ENCODE results near the gene TFIP11.
"Not testable (repeated sequence)": the region's sequence is repeated elsewhere in the genome, so short reads cannot be mapped to it uniquely, and the experiment has no call there.

TFIP11 gene

GRCh38 chr22:26540119-26540518, 27.8 kb upstream of the TFIP11 start:
- no peaks in the 10 kb centered on the region for H3K27me3 ChIP-seq (ENCODE audit: control insufficient read depth, insufficient read depth, low read length)
- no peaks in the 10 kb centered on the region for H3K9me3 ChIP-seq (replicated peaks; ENCODE audit: low read length)
- H3K36me3 ChIP-seq (ENCODE audit: insufficient read depth, low read length) = peaks cover 9% of the 10 kb centered on the region
- H3K9ac ChIP-seq (ENCODE audit: low read depth, low read length) = no peak overlapping the region
- no peaks in the 10 kb centered on the region for H3K4me1 ChIP-seq (ENCODE audit: control insufficient read depth, insufficient read depth, low read length)
- H3K4me2 ChIP-seq (ENCODE audit: low read length) = no peak overlapping the region
- H3K4me3 ChIP-seq (ENCODE audit: low read length) = no peak overlapping the region

GRCh38 chr22:26536762-26537134, 24.5 kb upstream of the TFIP11 start:
- Histone ChIP-seq H3K9me3 (replicated peaks; ENCODE audit: low read length) (no peaks in the 10 kb centered on the region), H3K36me3 (ENCODE audit: insufficient read depth, low read length) (peaks cover 9% of the 10 kb centered on the region), H3K4me2 (ENCODE audit: low read length) (no peak overlapping the region), H3K9ac (ENCODE audit: low read depth, low read length) (no peak overlapping the region), H3K4me1 (ENCODE audit: control insufficient read depth, insufficient read depth, low read length) (no peaks in the 10 kb centered on the region), H3K27me3 (ENCODE audit: control insufficient read depth, insufficient read depth, low read length) (no peaks in the 10 kb centered on the region), H3K4me3 (ENCODE audit: low read length) (no peak overlapping the region)

- Histone ChIP-seq H3K27me3 (ENCODE audit: control insufficient read depth, insufficient read depth, low read length) (no peaks in the 10 kb centered on the region), H3K4me3 (ENCODE audit: low read length) (no peak overlapping the region), H3K9me3 (replicated peaks; ENCODE audit: low read length) (no peaks in the 10 kb centered on the region), H3K9ac (ENCODE audit: low read depth, low read length) (no peak overlapping the region), H3K36me3 (ENCODE audit: insufficient read depth, low read length) (peaks cover 12% of the 10 kb centered on the region), H3K4me2 (ENCODE audit: low read length) (no peak overlapping the region), H3K4me1 (ENCODE audit: control insufficient read depth, insufficient read depth, low read length) (no peaks in the 10 kb centered on the region)
These were observed 23.9 kb upstream of the TFIP11 start for GRCh38 chr22:26536056-26536761.

- no peak overlapping the region for H3K4me2 ChIP-seq (ENCODE audit: low read length)
- no peaks in the 10 kb centered on the region for H3K27me3 ChIP-seq (ENCODE audit: control insufficient read depth, insufficient read depth, low read length)
- H3K4me1 ChIP-seq (ENCODE audit: control insufficient read depth, insufficient read depth, low read length) = no peaks in the 10 kb centered on the region
- peaks cover 13% of the 10 kb centered on the region for H3K36me3 ChIP-seq (ENCODE audit: insufficient read depth, low read length)
- no peaks in the 10 kb centered on the region for H3K9me3 ChIP-seq (replicated peaks; ENCODE audit: low read length)
- no peak overlapping the region for H3K9ac ChIP-seq (ENCODE audit: low read depth, low read length)
- H3K4me3 ChIP-seq (ENCODE audit: low read length) = no peak overlapping the region
These were observed 23.3 kb upstream of the TFIP11 start for GRCh38 chr22:26535603-26535908.

- Histone ChIP-seq H3K36me3 (ENCODE audit: insufficient read depth, low read length) (peaks cover 12% of the 10 kb centered on the region), H3K27me3 (ENCODE audit: control insufficient read depth, insufficient read depth, low read length) (no peaks in the 10 kb centered on the region), H3K9me3 (replicated peaks; ENCODE audit: low read length) (no peaks in the 10 kb centered on the region), H3K4me1 (ENCODE audit: control insufficient read depth, insufficient read depth, low read length) (no peaks in the 10 kb centered on the region), H3K4me3 (ENCODE audit: low read length) (no peak overlapping the region), H3K9ac (ENCODE audit: low read depth, low read length) (no peak overlapping the region), H3K4me2 (ENCODE audit: low read length) (no peak overlapping the region)
These were observed 22.8 kb upstream of the TFIP11 start for GRCh38 chr22:26534874-26535602.

GRCh38 chr22:26534171-26534855, 22.0 kb upstream of the TFIP11 start:
- H3K4me1 ChIP-seq (ENCODE audit: control insufficient read depth, insufficient read depth, low read length) = peaks cover 3% of the 10 kb centered on the region
- no peak overlapping the region for H3K4me2 ChIP-seq (ENCODE audit: low read length)
- no peak overlapping the region for H3K4me3 ChIP-seq (ENCODE audit: low read length)
- no peaks in the 10 kb centered on the region for H3K27me3 ChIP-seq (ENCODE audit: control insufficient read depth, insufficient read depth, low read length)
- H3K36me3 ChIP-seq (ENCODE audit: insufficient read depth, low read length) = peaks cover 16% of the 10 kb centered on the region
- no peak overlapping the region for H3K9ac ChIP-seq (ENCODE audit: low read depth, low read length)
- no peaks in the 10 kb centered on the region for H3K9me3 ChIP-seq (replicated peaks; ENCODE audit: low read length)

- H3K4me1 ChIP-seq (ENCODE audit: control insufficient read depth, insufficient read depth, low read length) = peaks cover 3% of the 10 kb centered on the region
- H3K4me3 ChIP-seq (ENCODE audit: low read length) = no peak overlapping the region
- H3K4me2 ChIP-seq (ENCODE audit: low read length) = no peak overlapping the region
- H3K9me3 ChIP-seq (replicated peaks; ENCODE audit: low read length) = no peaks in the 10 kb centered on the region
- peaks cover 17% of the 10 kb centered on the region for H3K36me3 ChIP-seq (ENCODE audit: insufficient read depth, low read length)
- H3K27me3 ChIP-seq (ENCODE audit: control insufficient read depth, insufficient read depth, low read length) = no peaks in the 10 kb centered on the region
- H3K9ac ChIP-seq (ENCODE audit: low read depth, low read length) = no peak overlapping the region
These were observed 17.1 kb upstream of the TFIP11 start for GRCh38 chr22:26529345-26529744.

- not testable (repeated sequence) for H3K9ac ChIP-seq (ENCODE audit: low read depth, low read length); H3K27me3 ChIP-seq (ENCODE audit: control insufficient read depth, insufficient read depth, low read length); H3K4me1 ChIP-seq (ENCODE audit: control insufficient read depth, insufficient read depth, low read length); H3K4me2 ChIP-seq (ENCODE audit: low read length); H3K9me3 ChIP-seq (replicated peaks; ENCODE audit: low read length); H3K4me3 ChIP-seq (ENCODE audit: low read length)
- peaks cover 17% of the 10 kb centered on the region for H3K36me3 ChIP-seq (ENCODE audit: insufficient read depth, low read length)
These were observed 16.2 kb upstream of the TFIP11 start for GRCh38 chr22:26528518-26528917.

- Histone ChIP-seq H3K4me2 (ENCODE audit: low read length) (no peak overlapping the region), H3K4me1 (ENCODE audit: control insufficient read depth, insufficient read depth, low read length) (peaks cover 3% of the 10 kb centered on the region), H3K9ac (ENCODE audit: low read depth, low read length) (no peak overlapping the region), H3K4me3 (ENCODE audit: low read length) (no peak overlapping the region), H3K27me3 (ENCODE audit: control insufficient read depth, insufficient read depth, low read length) (no peaks in the 10 kb centered on the region), H3K9me3 (replicated peaks; ENCODE audit: low read length) (no peaks in the 10 kb centered on the region), H3K36me3 (ENCODE audit: insufficient read depth, low read length) (peaks cover 17% of the 10 kb centered on the region)
These were observed 15.5 kb upstream of the TFIP11 start for GRCh38 chr22:26527574-26528465.

GRCh38 chr22:26527167-26527566, 14.9 kb upstream of the TFIP11 start:
- Histone ChIP-seq H3K4me3 (ENCODE audit: low read length) (no peak overlapping the region), H3K36me3 (ENCODE audit: insufficient read depth, low read length) (peaks cover 17% of the 10 kb centered on the region), H3K4me2 (ENCODE audit: low read length) (no peak overlapping the region), H3K4me1 (ENCODE audit: control insufficient read depth, insufficient read depth, low read length) (peaks cover 3% of the 10 kb centered on the region), H3K9me3 (replicated peaks; ENCODE audit: low read length) (no peaks in the 10 kb centered on the region), H3K27me3 (ENCODE audit: control insufficient read depth, insufficient read depth, low read length) (no peaks in the 10 kb centered on the region), H3K9ac (ENCODE audit: low read depth, low read length) (no peak overlapping the region)

GRCh38 chr22:26525946-26526564, 13.8 kb upstream of the TFIP11 start:
- Histone ChIP-seq H3K36me3 (ENCODE audit: insufficient read depth, low read length) (peaks cover 11% of the 10 kb centered on the region), H3K4me1 (ENCODE audit: control insufficient read depth, insufficient read depth, low read length) (peaks cover 3% of the 10 kb centered on the region), H3K9me3 (replicated peaks; ENCODE audit: low read length) (no peaks in the 10 kb centered on the region), H3K27me3 (ENCODE audit: control insufficient read depth, insufficient read depth, low read length) (no peaks in the 10 kb centered on the region), H3K9ac (ENCODE audit: low read depth, low read length) (no peak overlapping the region), H3K4me2 (ENCODE audit: low read length) (no peak overlapping the region), H3K4me3 (ENCODE audit: low read length) (no peak overlapping the region)

All from skeletal muscle satellite cell (primary cell).